ENCODE measurements around the gene CTSH.

Gene CTSH

DNA sequence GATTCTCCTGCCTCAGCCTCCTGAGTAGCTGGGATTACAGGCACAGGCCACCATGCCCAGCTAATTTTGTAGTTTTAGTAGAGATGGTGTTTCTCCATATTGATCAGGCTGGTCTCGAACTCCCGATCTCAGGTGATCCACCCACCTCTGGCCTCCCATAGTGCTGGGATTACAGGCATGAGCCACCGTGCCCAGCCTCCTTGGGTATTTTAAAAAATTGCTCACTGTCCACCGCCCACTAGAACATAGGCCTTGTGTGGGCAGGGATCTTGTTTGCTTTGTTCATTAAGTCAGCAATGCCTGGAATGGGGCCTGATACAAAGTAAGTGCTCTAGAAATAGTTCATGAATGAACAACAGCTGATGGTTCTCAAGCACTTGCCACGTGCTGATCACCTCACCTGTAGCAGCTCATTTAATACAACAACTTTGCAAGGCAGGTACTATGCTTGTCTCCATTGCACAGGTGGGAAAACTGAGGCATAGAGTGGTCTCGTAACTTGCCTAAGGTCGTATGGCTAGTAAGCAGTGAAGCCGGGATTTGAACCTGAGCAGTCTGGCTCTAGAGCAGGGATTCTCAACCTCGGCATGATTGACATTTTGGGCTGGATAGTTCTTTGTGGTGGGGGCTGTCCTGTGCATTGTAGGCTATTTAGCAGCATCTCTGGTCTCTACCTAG is 12.7 kb upstream of the CTSH start:
- Mint-ChIP-seq H3K27me3 (no peaks in the 10 kb centered on the region), H3K9me3 (no peaks in the 10 kb centered on the region), H3K27ac (no peak overlapping the region), H3K4me3 (no peak overlapping the region), H3K36me3 (ENCODE audit: low read depth) (no peaks in the 10 kb centered on the region), H3K4me1 (ENCODE audit: low read depth) (no peaks in the 10 kb centered on the region)

DNA sequence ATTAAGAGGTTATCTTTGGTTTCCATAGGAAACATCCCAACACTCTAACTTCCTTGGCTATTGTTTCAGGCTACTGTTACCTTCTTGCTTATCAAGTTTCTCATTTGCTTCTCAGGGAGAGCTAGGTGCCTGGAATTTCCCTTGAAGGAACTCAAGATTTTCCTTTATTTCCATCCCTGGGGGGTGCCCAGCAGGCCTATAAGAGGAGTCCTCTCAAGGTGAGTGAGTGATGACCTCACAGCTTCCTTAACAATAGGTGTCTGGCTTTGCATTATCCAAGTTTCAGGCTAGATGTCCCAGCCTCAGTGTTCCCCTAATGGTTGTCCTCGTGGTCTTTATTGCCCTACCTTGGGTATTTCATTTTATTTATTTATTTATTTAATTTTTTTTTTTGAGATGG is 12.1 kb upstream of the CTSH start:
- H3K36me3 Mint-ChIP-seq (ENCODE audit: low read depth), result no peaks in the 10 kb centered on the region
- H3K9me3 Mint-ChIP-seq, result no peaks in the 10 kb centered on the region
- H3K4me3 Mint-ChIP-seq, result no peak overlapping the region
- H3K4me1 Mint-ChIP-seq (ENCODE audit: low read depth), result no peaks in the 10 kb centered on the region
- H3K27ac Mint-ChIP-seq, result no peak overlapping the region
- H3K27me3 Mint-ChIP-seq, result no peaks in the 10 kb centered on the region

DNA sequence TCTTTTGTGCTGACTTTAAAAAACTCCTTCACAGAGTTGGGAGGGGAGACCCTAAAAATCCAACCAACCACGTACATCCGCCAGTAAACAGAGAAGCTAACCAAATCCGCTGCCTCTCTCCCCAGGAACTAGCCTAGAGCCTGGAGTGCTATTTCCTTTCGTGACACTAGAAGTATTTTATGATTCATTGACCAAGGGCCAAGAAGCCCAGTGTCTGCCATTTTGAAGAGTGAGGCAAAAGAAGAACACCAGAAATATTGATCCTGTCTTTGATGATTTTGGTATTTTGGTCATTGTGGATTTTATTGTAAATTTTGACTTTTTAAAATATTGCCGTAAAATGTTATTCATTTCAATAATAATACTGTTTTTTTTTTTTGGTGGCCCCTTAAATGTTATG is 10.5 kb upstream of the CTSH start:
- Mint-ChIP-seq H3K36me3 (ENCODE audit: low read depth) (no peaks in the 10 kb centered on the region), H3K9me3 (no peaks in the 10 kb centered on the region), H3K27me3 (no peaks in the 10 kb centered on the region), H3K4me3 (no peak overlapping the region), H3K27ac (no peak overlapping the region), H3K4me1 (ENCODE audit: low read depth) (peaks cover 10% of the 10 kb centered on the region)

DNA sequence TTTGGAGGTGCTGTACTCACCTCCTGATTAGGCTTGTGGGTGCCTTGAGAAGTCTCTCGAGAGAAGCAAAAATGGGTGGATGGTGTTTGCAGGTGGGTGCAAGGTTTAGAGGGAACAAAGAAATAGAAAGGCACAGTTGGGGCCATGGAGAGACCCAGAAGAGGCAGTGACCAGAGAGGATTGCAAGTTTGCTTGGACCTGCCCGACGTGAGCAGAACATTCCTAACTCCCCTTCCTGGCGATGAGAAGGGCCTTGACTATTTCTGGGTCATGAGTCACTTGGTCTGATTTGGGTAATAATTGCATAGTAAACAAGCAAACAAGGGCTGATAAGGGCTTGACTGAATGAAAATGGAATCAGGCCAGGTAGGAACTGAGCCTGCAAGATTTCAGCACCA is 7.0 kb upstream of the CTSH start:
- Mint-ChIP-seq H3K9me3 (no peaks in the 10 kb centered on the region), H3K4me1 (ENCODE audit: low read depth) (peaks cover 10% of the 10 kb centered on the region), H3K27ac (no peak overlapping the region), H3K4me3 (no peak overlapping the region), H3K27me3 (peaks cover 4% of the 10 kb centered on the region), H3K36me3 (ENCODE audit: low read depth) (no peaks in the 10 kb centered on the region)

DNA sequence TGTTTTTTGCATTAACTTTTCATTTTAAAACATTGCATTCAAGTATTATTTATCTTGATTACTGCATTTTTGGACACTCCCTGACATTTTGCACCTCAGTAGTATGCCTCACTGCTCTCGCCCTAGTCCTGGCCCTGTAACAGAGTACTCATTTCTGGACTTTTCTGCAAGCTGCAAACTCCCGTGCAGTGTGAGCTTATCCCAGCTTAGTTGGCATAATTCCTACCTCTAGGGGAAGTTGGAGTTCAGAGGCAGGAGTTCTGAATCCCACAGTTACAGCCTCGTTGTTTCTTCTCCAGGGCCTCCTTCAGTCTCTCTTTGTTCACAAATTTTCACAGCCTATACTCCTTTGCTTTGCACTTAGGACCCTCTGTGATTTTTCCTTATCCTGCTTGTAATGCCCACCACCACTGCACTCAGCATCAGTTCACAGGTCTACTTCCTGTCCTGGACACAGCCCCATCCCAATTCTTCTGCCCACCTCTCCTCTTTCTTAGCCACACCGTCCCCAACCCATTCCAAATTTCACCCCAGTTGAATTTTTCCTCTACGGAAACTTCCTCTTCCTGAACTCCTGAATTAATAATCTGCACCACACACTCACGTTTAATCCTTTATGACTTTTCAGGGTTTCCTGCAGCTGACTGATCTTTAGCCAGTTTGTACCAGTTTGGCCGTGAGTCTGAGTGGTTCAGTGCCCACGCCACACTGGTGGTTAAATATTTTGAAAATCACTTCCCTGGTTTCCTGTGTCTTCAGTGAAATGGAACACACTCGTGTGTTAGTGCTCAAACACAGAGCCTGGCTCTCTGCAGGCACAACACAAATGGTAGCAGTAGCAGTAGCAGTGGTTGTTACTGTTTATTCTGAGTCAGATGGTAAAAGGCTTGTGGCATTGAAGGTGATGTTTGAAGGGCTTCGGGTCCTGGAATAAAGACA is 6.3 kb upstream of the CTSH start:
- H3K9me3 Mint-ChIP-seq, result no peaks in the 10 kb centered on the region
- no peak overlapping the region for H3K4me3 Mint-ChIP-seq
- no peaks in the 10 kb centered on the region for H3K36me3 Mint-ChIP-seq (ENCODE audit: low read depth)
- peaks cover 10% of the 10 kb centered on the region for H3K4me1 Mint-ChIP-seq (ENCODE audit: low read depth)
- no peak overlapping the region for H3K27ac Mint-ChIP-seq
- H3K27me3 Mint-ChIP-seq, result peaks cover 4% of the 10 kb centered on the region

DNA sequence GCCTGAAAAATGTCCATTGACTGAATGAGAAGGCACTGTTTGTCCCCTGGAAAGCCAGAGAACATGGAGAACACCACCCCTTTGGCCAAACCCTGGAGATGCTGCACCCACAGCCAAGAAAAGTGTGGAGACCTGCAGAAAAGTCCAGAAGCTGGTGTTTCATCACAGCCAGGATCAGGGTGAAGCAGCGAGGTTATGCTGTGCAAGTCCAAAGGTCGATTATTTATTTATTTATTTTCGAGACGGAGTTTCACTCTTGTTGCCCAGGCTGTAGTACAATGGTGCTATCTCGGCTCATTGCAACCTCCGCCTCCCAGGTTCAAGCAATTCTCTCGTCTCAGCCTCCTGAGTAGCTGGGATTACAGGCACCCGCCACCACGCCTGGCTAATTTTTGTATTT is 5.5 kb upstream of the CTSH start:
- H3K4me3 Mint-ChIP-seq, result no peak overlapping the region
- H3K9me3 Mint-ChIP-seq, result no peaks in the 10 kb centered on the region
- H3K36me3 Mint-ChIP-seq (ENCODE audit: low read depth), result no peaks in the 10 kb centered on the region
- H3K27ac Mint-ChIP-seq, result no peak overlapping the region
- peaks cover 4% of the 10 kb centered on the region for H3K27me3 Mint-ChIP-seq
- peaks cover 10% of the 10 kb centered on the region for H3K4me1 Mint-ChIP-seq (ENCODE audit: low read depth)

DNA sequence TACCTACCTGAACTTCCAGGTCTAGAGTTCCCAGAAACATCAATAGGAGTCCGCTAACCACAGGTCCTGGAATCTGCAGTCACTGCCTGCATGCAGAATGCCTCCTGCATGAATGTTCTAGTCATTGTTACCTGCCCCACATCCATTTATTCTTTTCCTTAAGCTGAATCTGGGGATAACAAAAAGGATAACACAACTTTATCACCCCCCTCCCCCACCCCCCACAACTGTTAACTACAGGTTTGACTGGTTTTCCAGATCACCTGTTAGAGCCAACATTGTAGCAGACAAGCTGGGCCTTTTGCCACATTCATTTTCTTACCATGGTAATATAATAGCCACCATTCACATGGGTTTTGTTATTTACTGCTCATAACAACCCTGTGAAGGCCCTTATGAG is 4.6 kb upstream of the CTSH start:
- Mint-ChIP-seq H3K9me3 (no peaks in the 10 kb centered on the region), H3K4me3 (no peak overlapping the region), H3K27ac (no peak overlapping the region), H3K4me1 (ENCODE audit: low read depth) (peaks cover 10% of the 10 kb centered on the region), H3K27me3 (peaks cover 4% of the 10 kb centered on the region), H3K36me3 (ENCODE audit: low read depth) (no peaks in the 10 kb centered on the region)

DNA sequence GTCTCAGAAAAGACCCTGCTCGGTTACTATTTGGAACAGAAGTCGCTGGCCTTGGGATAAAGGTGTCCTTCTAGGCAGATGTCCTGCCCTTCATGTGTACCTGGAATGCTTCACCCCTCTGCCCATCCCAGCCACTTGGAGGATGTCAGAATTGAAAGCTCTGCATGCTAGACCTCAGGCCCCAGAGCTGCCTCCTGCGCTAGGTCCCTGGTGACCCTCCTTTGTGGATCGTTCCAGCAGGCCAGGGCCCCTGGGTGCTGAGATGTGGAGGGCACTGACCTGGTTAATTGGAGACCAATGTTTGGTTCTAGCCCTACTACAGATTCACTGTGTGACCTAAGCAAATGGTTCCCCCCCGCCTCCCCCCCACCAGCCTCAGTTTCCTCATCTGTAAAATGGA is 2.7 kb upstream of the CTSH start:
- Mint-ChIP-seq H3K27me3 (peaks cover 13% of the 10 kb centered on the region), H3K27ac (no peak overlapping the region), H3K4me1 (ENCODE audit: low read depth) (peaks cover 10% of the 10 kb centered on the region), H3K36me3 (ENCODE audit: low read depth) (no peaks in the 10 kb centered on the region), H3K9me3 (no peaks in the 10 kb centered on the region), H3K4me3 (no peak overlapping the region)

DNA sequence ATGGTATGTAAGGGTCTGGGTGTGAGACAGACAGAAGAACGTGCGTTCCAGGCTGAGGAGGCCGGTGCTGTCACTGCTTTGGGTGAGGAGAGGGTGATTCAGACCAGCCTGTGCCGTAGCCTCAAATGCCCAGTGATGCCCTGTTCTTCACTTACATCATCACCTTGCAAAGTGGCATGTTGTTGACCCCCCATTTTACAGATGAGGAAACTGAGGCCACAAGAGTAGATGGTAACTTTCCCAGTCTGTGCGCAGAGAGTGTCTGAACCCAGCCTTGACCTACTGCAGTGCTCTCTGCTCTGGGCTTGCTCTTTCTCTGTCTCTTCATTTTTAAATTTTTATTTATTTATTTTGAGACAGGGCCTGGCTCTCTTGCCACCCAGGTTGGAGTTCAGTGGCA is 1.6 kb upstream of the CTSH start:
- Mint-ChIP-seq H3K27ac (no peak overlapping the region), H3K4me1 (ENCODE audit: low read depth) (peaks cover 6% of the 10 kb centered on the region)

DNA sequence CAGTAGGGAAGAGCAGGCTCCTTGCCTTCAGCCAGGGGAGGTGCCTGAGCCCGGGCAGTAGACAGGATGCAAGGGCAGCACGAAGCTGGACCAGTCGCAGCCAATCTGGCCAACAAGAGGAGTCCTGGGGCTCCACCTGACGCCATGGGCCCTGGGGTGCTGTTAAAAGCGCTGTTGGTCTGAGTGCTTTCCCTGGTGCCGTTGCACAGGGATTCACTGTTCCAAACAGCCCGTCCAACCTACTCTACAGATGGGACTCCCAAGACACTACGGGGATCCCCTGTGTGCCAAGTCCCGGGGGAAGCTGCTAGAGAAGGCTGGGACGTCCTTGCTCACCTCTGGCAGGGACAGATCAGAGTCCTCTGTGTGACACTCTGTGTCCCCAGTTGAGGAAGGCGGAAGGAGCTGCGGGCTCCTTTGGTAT is 632 bp downstream of the CTSH start:
- Mint-ChIP-seq H3K4me1 (ENCODE audit: low read depth) (peaks cover 7% of the 10 kb centered on the region), H3K27me3 (peaks cover 13% of the 10 kb centered on the region), H3K4me3 (peak overlapping the region; percentile 73), H3K36me3 (ENCODE audit: low read depth) (no peaks in the 10 kb centered on the region), H3K9me3 (no peaks in the 10 kb centered on the region), H3K27ac (peak overlapping the region; percentile 72)

More for the DNA sequence above, 1.6 kb upstream of the CTSH start:
- H3K27me3 Mint-ChIP-seq, result peaks cover 13% of the 10 kb centered on the region
- H3K36me3 Mint-ChIP-seq (ENCODE audit: low read depth), result no peaks in the 10 kb centered on the region
- no peaks in the 10 kb centered on the region for H3K9me3 Mint-ChIP-seq
- no peak overlapping the region for H3K4me3 Mint-ChIP-seq

DNA sequence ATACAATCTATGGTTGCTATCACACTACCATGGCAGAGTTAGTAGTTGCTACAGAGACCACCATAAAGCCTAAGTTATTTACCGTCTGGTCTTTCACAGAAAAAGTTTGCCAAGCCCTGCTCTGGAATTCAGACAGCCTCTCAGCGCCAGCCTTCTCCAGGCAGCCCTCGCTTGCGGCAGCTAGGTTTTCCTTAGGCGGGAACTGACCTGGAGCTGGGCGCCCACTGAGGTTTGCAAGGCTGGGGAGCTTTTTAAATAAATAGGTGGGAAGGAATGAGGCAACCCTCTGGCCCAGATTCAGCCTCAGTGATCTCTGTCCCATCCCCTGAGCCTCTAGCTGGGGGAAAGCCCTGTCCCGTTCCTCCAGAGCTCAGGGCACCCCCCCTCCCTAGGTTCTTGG is 1.2 kb downstream of the CTSH start:
- Mint-ChIP-seq H3K27ac (no peak overlapping the region), H3K4me3 (peak overlapping the region; percentile 73), H3K9me3 (no peaks in the 10 kb centered on the region), H3K4me1 (ENCODE audit: low read depth) (peaks cover 13% of the 10 kb centered on the region), H3K36me3 (ENCODE audit: low read depth) (no peaks in the 10 kb centered on the region), H3K27me3 (peaks cover 13% of the 10 kb centered on the region)

DNA sequence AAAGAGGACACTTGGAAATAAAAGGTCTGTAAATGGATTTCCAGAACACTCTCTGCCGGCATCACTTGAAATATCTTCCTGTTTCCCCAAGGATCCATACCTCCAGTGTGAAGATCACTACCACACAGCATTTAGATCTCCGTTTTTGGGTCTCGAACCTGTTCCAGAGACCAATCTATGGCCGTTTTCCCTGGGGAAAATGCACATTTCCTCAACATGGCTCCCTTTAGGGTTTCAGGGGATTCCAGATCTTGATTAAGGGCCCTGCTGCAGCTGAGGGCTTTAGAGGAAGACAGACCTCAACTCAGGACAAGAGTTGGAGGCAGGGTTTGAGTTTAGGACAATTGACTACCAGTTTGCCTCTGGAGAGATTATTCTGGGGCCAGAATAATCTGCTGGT is 2.1 kb downstream of the CTSH start:
- Mint-ChIP-seq H3K27me3 (peaks cover 17% of the 10 kb centered on the region), H3K9me3 (no peaks in the 10 kb centered on the region), H3K4me3 (peak overlapping the region; percentile 26), H3K36me3 (ENCODE audit: low read depth) (peaks cover 4% of the 10 kb centered on the region), H3K4me1 (ENCODE audit: low read depth) (peaks cover 22% of the 10 kb centered on the region), H3K27ac (no peak overlapping the region)

DNA sequence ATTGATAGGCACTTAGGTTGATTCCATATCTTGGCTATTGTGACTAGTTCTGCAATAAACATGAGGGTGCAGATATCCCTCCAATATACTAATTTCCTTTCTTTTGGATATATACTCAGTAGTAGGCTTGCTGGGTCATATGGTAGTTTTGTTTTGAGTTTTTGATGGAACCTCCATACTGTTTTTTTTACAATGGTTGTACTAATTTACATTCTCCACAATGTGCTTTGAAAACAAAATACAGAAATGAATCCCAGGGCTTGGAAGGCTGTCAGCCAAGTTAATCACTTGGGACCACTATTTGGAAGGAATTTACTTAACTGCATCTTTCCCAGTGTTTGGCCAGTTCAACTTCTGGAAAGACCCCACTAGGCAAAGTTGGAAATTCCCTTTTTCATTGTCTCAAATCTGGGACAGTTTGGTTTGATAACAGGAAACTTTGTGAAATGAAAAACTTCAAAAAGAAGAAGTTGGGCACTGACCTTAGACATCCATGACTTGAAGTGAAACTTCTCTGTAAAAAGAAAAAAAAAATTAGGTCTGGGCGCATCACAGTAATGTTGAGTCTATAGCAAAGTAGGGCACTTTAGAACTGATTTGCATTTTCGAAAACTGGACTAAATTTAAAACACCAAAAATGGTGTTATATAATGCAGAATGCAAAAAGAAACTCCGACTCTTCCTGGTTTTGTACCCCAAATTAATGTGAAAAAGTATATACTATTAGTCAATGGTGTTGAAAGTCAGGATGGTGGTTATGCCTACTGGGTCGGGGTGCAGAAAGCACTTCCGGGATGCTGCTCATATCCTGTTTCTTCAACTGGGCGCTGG is 6.0 kb downstream of the CTSH start:
- Mint-ChIP-seq H3K4me3 (no peak overlapping the region), H3K36me3 (ENCODE audit: low read depth) (peaks cover 4% of the 10 kb centered on the region), H3K4me1 (ENCODE audit: low read depth) (peaks cover 33% of the 10 kb centered on the region), H3K27me3 (peaks cover 8% of the 10 kb centered on the region), H3K9me3 (no peaks in the 10 kb centered on the region), H3K27ac (peak overlapping the region; percentile 86)

DNA sequence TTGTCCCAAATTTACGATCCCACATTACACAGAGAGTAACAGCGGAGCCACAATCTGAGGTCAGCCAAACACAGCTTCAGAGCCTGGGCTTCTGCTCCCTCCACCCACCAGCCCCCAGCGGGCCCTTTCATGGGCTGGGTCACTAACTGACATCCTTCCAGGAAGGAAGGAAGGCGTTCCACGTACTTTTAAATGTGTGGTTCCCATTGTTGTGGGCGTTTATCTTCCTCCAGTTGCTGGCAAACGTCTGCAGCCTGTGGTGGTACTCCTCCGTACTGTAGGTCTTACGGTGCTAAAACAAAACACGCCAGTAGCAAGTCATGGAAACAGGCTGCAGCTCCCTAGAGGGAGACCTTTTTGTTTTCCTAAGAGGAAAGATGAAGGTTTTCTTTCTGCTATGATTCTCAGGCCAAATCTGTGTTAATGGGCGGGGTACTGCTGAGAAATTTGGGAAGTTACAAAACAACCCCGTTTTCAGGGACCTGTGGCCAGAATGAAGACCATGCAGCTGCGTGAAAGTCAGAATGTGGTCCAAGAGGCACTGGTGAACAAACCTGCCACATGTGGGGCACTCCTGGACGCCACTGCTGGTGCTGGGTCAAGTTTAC is 7.6 kb downstream of the CTSH start:
- H3K4me1 Mint-ChIP-seq (ENCODE audit: low read depth), result peaks cover 33% of the 10 kb centered on the region
- H3K9me3 Mint-ChIP-seq, result no peaks in the 10 kb centered on the region
- H3K27me3 Mint-ChIP-seq, result peaks cover 5% of the 10 kb centered on the region
- peaks cover 4% of the 10 kb centered on the region for H3K36me3 Mint-ChIP-seq (ENCODE audit: low read depth)
- peak overlapping the region; percentile 68 for H3K27ac Mint-ChIP-seq
- H3K4me3 Mint-ChIP-seq, result no peak overlapping the region
